Endothelial cell of umbilical vein (primary cell): ENCODE measurements around the gene COQ4.

Experiments used
- EZH2 ChIP-seq: IDR thresholded peaks from 2 replicates; pipeline ENCODE4 v1.6.1; 2012; ENCODE audit warnings: borderline replicate concordance, low read depth, mild to moderate bottlenecking, moderate library complexity, low read length, inconsistent platforms; ENCODE audit not compliant: severe bottlenecking
- FOS ChIP-seq: IDR thresholded peaks from 2 replicates; pipeline ENCODE4 v1.6.1; 2011; ENCODE audit warnings: mild to moderate bottlenecking, low read length, moderate library complexity, borderline replicate concordance; ENCODE audit not compliant: insufficient read depth
- POLR2A ChIP-seq: IDR thresholded peaks from 2 replicates; pipeline ENCODE4 v1.6.1; 2012; ENCODE audit warnings: low read depth, mild to moderate bottlenecking, control low read depth, low read length
- TF ChIP-seq, protein P1 (sequence below), 2 donors: IDR thresholded peaks; 1 replicate in 1 of 2; 2 replicates in 1 of 2; pipeline ENCODE4 v1.5.1; 2011; ENCODE audit warnings: low read length in 2 of 2, mild to moderate bottlenecking in 2 of 2, moderate library complexity in 2 of 2, control low read depth in 1 of 2, inconsistent platforms in 1 of 2, low read depth in 1 of 2; ENCODE audit not compliant: insufficient read depth in 1 of 2; ENCODE audit errors: extremely low read depth in 1 of 2

DNA sequence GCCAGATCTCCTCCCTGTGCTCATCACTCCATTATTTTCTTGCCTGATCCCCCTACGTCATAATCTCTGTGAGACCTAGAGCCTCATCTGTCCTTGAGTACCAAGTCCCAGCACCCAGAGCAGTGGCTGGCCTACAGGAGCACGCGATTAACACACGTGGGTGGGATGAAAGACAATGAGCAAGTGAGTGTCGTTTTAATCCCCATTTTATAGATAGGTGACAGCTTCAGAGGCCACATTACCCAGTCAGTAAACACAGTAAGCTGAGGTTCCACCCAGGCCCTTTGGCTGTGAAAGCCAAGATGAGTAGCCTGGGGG, 17.7 kb upstream of the COQ4 start:
- TF ChIP-seq POLR2A = no peak
- no peak for TF ChIP-seq EZH2
- TF ChIP-seq, protein P1, sequence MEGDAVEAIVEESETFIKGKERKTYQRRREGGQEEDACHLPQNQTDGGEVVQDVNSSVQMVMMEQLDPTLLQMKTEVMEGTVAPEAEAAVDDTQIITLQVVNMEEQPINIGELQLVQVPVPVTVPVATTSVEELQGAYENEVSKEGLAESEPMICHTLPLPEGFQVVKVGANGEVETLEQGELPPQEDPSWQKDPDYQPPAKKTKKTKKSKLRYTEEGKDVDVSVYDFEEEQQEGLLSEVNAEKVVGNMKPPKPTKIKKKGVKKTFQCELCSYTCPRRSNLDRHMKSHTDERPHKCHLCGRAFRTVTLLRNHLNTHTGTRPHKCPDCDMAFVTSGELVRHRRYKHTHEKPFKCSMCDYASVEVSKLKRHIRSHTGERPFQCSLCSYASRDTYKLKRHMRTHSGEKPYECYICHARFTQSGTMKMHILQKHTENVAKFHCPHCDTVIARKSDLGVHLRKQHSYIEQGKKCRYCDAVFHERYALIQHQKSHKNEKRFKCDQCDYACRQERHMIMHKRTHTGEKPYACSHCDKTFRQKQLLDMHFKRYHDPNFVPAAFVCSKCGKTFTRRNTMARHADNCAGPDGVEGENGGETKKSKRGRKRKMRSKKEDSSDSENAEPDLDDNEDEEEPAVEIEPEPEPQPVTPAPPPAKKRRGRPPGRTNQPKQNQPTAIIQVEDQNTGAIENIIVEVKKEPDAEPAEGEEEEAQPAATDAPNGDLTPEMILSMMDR (IDR thresholded peaks at IDR 0.05; ENCODE audit: extremely low read depth in 1 of 2, insufficient read depth in 1 of 2, low read depth in 1 of 2, low read length in 2 of 2) = no peak
- no peak for TF ChIP-seq FOS
